SH-SY5Y (cell line): ENCODE results near the gene NKG7.

ENCODE experiments used
- GATA2 ChIP-seq: IDR thresholded peaks from 2 replicates; pipeline ENCODE4 v1.6.1; 2011; ENCODE audit warnings: mild to moderate bottlenecking, low read depth, low read length
- GATA3 ChIP-seq: IDR thresholded peaks from 2 replicates; pipeline ENCODE4 v1.6.1; 2011; ENCODE audit warnings: low read depth, mild to moderate bottlenecking, low read length, moderate library complexity

- TF ChIP-seq GATA3 (no peak), GATA2 (no peak)
These were observed 1.2 kb downstream of the NKG7 start for GRCh38 chr19:51371186-51371690.
